ENCODE measurements around the gene PDXK. TPM values are rescaled to one million over a fixed set of nuclear protein-coding genes. Genes with fewer than 3 reads are reported as not detected.

The PDXK gene
- total RNA-seq, 4 donors from 2014 or later = 15.9 to 89.8 (median 49.8) TPM

GRCh38 chr21:43681650-43682049 is 37.3 kb upstream of the PDXK start:
- Histone ChIP-seq H3K9me3 (no peaks in the 10 kb centered on the region), H3K27ac (no peak overlapping the region), H3K36me3 (no peaks in the 10 kb centered on the region), H3K27me3 (no peaks in the 10 kb centered on the region), H3K4me1 (no peaks in the 10 kb centered on the region), H3K4me3 (no peak overlapping the region)
- no peak for TF ChIP-seq POLR2A (IDR thresholded peaks at IDR 0.05)
- no peak for TF ChIP-seq CTCF (IDR thresholded peaks at IDR 0.05)
- intact Hi-C loops (cut with DNase I; ENCODE audit: low total_unique reads) = no loop called here
- DNase-seq = no peak

- TF ChIP-seq POLR2A (IDR thresholded peaks at IDR 0.05) = no peak
- no peak for TF ChIP-seq CTCF (IDR thresholded peaks at IDR 0.05)
- H3K4me3 ChIP-seq = no peak overlapping the region
- H3K27me3 ChIP-seq = no peaks in the 10 kb centered on the region
- DNase-seq = no peak
- no peaks in the 10 kb centered on the region for H3K4me1 ChIP-seq
- H3K27ac ChIP-seq = no peak overlapping the region
- no peaks in the 10 kb centered on the region for H3K36me3 ChIP-seq
- no peaks in the 10 kb centered on the region for H3K9me3 ChIP-seq
- intact Hi-C loops (cut with DNase I; ENCODE audit: low total_unique reads) = no loop called here
Observed at GRCh38 chr21:43684424-43684823, 34.5 kb upstream of the PDXK start.

DNA sequence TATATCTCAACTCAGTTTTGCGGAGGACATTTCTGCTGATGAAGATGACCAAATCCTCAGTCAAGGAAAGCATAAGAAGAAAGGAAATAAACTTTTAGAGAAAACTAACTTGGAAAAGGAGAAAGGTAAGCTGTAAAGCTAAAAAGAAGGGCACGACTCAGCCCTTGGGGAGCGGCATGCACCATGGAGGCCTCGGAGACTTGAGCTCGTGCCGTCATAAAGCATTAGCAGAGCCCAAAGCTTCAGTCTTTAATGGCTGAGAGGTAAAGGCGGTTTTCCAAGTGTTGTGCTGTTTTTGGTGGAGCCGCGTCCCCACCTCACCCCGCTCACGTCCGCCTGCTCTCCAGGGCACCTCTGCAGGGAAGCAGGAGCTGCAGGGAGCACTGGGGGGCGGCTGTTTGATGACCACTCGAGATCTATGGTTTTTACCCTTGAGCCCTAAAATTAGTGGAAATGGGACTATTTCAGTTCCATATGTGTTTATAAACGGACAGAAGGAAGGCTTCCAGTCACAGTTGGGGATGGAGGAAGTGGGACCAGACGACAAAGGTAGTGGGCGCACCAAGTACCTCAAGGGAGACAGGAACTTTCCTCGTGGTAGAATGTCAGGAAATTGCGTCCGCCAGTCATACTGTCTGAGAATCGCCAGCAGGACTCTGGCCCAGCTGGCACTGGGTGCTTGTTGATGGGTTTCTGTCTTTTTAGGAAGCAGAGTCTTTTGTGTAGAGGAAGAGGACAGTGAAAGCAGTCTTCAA is 31.9 kb upstream of the PDXK start:
- intact Hi-C loops (cut with DNase I; ENCODE audit: low total_unique reads) = no loop called here
- Histone ChIP-seq H3K36me3 (no peaks in the 10 kb centered on the region), H3K4me1 (no peaks in the 10 kb centered on the region), H3K27ac (no peak overlapping the region), H3K9me3 (no peaks in the 10 kb centered on the region), H3K27me3 (no peaks in the 10 kb centered on the region), H3K4me3 (no peak overlapping the region)
- no peak for DNase-seq
- TF ChIP-seq CTCF (IDR thresholded peaks at IDR 0.05) (no peak), POLR2A (IDR thresholded peaks at IDR 0.05) (no peak)

GRCh38 chr21:43687566-43688399 is 31.1 kb upstream of the PDXK start:
- DNase-seq = no peak
- H3K27me3 ChIP-seq = no peaks in the 10 kb centered on the region
- TF ChIP-seq CTCF (IDR thresholded peaks at IDR 0.05) = no peak
- TF ChIP-seq POLR2A (IDR thresholded peaks at IDR 0.05) = no peak
- no peak overlapping the region for H3K27ac ChIP-seq
- intact Hi-C loops (cut with DNase I; ENCODE audit: low total_unique reads) = no loop called here
- no peaks in the 10 kb centered on the region for H3K9me3 ChIP-seq
- H3K4me3 ChIP-seq = no peak overlapping the region
- no peaks in the 10 kb centered on the region for H3K36me3 ChIP-seq
- no peaks in the 10 kb centered on the region for H3K4me1 ChIP-seq

DNA sequence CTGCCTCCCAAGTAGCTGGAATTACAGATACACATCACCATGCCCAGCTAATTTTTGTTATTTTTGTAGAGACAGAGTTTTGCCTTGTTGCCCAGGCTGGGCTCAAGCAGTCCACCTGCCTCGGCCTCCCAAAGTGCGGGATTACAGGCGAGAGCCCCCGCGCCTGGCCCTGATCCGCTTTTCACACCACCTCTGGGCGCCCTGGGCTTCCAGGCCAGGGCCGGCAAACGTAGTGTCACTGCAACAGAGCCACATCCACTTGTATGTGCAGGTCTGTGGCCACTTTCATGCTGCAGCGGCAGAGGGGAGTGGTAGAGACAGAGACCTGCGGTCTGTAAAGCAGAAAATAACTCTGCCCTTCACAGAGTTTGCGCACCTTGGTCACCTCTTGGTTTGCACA is 30.0 kb upstream of the PDXK start:
- intact Hi-C loops (cut with DNase I; ENCODE audit: low total_unique reads) = no loop called here
- Histone ChIP-seq H3K4me3 (no peak overlapping the region), H3K27ac (no peak overlapping the region), H3K9me3 (no peaks in the 10 kb centered on the region), H3K4me1 (no peaks in the 10 kb centered on the region), H3K27me3 (no peaks in the 10 kb centered on the region), H3K36me3 (no peaks in the 10 kb centered on the region)
- no peak for DNase-seq
- TF ChIP-seq POLR2A (IDR thresholded peaks at IDR 0.05) (no peak), CTCF (IDR thresholded peaks at IDR 0.05) (no peak)

Measured in uterus (tissue), 4 donors.